ENCODE measurements around the gene RAPGEF3.

DNA sequence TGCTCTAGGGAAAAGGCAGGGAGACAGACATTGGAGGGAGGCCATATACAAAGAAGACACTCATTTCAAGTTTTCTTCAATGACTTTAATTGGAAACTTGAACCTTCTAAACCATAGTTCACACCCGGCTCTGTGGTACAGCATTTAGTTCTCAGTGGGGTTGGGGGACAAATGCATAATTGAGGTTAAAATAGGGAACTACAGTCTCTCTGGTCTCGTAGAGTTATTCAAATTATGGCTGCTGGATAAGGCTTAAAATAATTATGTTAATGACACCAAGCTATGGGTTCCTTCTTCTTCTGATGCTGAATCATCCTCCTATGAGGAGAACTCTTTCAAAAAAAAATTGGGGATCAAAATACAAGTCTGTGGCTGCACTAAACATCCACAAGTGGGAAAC lies 49.0 kb downstream of the RAPGEF3 start:
- TF ChIP-seq POLR2AphosphoS5 (IDR thresholded peaks at IDR 0.05; ENCODE audit: low read depth, low read length), result no peak
- TF ChIP-seq, protein P1, sequence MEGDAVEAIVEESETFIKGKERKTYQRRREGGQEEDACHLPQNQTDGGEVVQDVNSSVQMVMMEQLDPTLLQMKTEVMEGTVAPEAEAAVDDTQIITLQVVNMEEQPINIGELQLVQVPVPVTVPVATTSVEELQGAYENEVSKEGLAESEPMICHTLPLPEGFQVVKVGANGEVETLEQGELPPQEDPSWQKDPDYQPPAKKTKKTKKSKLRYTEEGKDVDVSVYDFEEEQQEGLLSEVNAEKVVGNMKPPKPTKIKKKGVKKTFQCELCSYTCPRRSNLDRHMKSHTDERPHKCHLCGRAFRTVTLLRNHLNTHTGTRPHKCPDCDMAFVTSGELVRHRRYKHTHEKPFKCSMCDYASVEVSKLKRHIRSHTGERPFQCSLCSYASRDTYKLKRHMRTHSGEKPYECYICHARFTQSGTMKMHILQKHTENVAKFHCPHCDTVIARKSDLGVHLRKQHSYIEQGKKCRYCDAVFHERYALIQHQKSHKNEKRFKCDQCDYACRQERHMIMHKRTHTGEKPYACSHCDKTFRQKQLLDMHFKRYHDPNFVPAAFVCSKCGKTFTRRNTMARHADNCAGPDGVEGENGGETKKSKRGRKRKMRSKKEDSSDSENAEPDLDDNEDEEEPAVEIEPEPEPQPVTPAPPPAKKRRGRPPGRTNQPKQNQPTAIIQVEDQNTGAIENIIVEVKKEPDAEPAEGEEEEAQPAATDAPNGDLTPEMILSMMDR (IDR thresholded peaks at IDR 0.05; ENCODE audit: control extremely low read depth in 1 of 3, insufficient read depth in 1 of 3, low read depth in 1 of 3, low read length in 3 of 3), result no peak
- TF ChIP-seq POLR2A (IDR thresholded peaks at IDR 0.05; ENCODE audit: control extremely low read depth in 1 of 2, low read depth in 2 of 2, low read length in 2 of 2), result no peak
- no peak for TF ChIP-seq YY1 (IDR thresholded peaks at IDR 0.05; ENCODE audit: low read depth, low read length)
- no peak for TF ChIP-seq SUZ12 (IDR thresholded peaks at IDR 0.05; ENCODE audit: low read length)
- no peak for TF ChIP-seq BCL11A (IDR thresholded peaks at IDR 0.05; ENCODE audit: low read depth in 2 of 2, low read length in 2 of 2)
- TF ChIP-seq RFX5 (IDR thresholded peaks at IDR 0.05; ENCODE audit: borderline replicate concordance, low read depth, low read length), result no peak
- no peak for TF ChIP-seq EZH2 (IDR thresholded peaks at IDR 0.05; ENCODE audit: low read depth, low read length, severe bottlenecking)
- no peak for TF ChIP-seq SIRT6 (IDR thresholded peaks at IDR 0.05; ENCODE audit: low read length)
- TF ChIP-seq RAD21 (IDR thresholded peaks at IDR 0.05 in 1 of 2, conservative IDR thresholded peaks at IDR 0.05 in 1 of 2; ENCODE audit: low read depth in 2 of 2, low read length in 2 of 2), result no peak
- TF ChIP-seq ATF3 (IDR thresholded peaks at IDR 0.05; ENCODE audit: insufficient read depth, low read depth, low read length), result no peak
- TF ChIP-seq ATF2 (IDR thresholded peaks at IDR 0.05; ENCODE audit: low read length), result no peak

Data from H1 (cell line).